HG03558 (cell line): ENCODE data around the gene LGALS14.

Experiments used
- ATAC-seq: cut with Tn5 transposase; IDR thresholded peaks from one replicate; pipeline ENCODE4 v1.9.1; 2021; ENCODE audit warnings: moderate number of reproducible peaks; ENCODE audit not compliant: unreplicated experiment; ENCODE audit errors: extremely low read depth

Gene LGALS14

DNA sequence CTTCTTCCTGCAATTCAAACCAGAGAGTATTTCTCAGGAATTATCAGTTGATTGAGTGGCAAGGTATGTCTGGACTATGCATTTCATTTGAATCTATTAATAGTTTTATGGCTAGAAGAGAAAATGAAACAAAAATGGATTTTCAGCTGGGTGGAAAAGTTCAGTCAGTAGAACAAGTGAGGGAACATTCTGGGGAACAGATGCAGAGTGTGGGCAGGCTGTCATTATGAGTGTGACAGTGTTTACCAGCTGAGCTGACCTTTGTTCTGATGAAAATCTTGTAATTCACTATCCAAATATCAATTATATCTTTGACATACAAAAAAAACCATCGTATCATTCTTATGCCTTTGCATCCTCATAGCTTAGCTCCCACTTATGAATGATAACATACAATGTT lies 36.1 kb downstream of the LGALS14 start:
- no peak for ATAC-seq

DNA sequence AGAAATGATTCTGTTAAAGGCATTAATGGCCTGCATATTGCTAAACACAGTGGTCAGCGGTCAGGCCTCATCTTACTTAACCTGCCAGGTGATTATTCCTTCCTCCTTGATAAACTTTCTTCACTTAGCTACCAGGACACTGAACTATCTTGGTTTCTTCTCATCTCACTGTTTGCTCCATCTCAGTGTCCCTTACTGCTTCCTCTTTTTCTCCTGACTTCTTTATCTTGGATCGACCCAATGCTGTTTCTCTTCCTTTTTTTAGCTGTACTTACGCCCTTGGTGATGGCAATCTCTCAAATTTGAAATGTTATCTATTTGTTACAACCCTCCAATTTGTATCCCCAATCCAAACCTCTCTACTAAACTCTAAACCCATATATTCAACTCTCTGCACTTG lies 41.4 kb downstream of the LGALS14 start:
- ATAC-seq: no peak

DNA sequence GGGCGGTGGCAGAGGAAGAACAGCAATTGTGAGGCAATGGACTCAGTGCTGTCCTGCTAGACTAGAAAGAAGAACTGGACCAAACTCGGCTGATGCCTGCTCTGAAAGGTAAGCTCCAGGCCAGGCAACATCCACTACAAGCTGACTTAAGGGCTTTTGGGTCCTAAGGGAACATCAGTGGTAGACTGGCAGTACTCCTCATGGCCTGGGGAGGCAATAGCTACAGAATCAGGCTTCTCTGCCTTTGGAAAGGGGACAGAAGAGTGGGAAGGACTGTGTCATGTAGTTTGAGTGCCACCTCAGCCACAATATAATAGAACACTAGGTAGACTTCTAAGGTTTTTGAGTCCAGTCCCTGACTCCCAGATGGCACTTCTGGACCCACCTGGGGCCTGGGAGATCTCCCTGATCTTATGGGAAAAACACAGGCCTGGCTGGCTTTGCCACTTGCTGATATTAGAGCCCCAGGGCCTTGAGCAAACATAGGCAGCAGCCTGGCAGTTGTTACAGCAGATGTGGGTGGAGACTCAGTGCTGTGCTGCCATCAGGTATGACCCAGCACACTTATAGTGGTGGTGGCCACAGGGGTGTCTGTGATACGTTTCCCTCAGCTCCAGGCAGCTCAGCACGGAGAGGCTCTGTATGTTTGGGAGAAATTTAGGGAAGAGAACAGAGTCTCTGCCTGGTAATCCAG lies 42.7 kb downstream of the LGALS14 start:
- no peak for ATAC-seq

DNA sequence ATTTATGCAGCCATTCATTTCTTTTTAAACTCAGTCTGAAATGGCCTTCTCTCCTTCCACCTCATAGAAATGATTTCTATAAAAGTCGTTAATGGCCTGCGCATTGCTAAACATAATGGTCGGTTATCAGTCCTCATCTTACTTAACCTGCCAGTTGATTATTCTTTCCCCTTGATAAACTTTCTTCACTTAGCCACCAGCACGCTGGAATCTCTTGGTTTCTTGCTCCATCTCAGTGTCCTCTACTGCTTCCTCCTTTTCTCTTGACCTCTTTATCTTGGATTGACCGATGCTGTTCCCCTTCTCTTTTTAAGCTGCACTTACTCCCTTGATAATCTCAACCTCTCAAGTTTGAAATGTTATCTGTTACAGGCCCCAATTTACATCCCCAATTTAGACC lies 45.7 kb downstream of the LGALS14 start:
- ATAC-seq: no peak

DNA sequence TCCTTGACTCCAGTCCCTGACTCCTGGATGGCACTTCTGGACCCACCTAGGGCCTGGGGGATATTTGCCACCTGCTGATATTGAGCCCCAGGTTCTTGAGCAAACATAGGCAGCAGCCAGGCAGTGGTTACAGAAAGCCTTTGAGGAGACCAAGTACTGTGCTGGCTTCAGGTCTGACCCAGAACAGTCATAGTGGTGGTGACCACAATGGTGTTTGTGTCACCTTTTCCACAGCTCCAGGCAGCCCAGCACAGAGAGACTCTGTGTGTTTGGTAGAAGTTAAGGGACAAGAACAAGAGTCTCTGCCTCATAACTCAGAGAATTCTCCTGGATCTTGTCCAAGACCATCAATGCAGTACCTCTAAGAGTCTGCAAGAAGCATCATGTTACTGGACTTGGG lies 48.1 kb downstream of the LGALS14 start:
- no peak for ATAC-seq

DNA sequence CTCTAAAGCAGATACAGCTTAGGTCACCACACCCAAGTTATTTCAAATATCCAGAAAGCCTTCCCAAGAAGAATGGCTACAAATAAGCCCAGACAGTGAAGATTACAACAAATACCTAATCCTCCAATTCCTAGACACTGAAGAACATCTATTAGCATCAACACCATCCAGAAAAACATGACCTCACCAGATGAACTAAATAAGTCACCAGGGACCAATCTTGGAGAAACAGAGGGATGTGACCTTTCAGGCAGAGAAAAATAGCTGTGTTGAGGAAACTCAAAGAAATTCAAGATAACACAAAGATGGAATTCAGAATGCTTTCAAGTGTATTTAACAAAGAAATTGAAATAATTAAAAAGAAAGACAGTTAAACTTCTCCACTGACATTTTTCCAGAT lies 48.5 kb downstream of the LGALS14 start:
- ATAC-seq: no peak

DNA sequence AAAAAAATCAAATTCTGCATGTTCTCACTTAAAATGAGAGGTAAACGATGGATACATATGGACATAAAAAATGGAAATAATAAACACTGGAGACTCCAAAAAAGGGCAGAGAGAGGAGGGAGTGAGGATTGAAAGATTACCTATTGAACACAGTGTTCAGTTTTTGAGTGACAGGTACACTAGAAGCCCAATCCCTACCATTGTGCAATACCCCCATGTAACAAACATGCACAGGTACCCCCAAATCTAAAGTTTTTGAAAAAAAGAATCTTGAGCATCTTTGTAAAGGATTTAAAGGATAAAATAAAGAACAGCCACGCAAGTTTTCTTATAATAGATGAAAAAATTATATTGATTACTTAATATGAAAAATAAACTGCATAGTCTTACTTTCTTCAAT lies 50.3 kb downstream of the LGALS14 start:
- no peak for ATAC-seq

DNA sequence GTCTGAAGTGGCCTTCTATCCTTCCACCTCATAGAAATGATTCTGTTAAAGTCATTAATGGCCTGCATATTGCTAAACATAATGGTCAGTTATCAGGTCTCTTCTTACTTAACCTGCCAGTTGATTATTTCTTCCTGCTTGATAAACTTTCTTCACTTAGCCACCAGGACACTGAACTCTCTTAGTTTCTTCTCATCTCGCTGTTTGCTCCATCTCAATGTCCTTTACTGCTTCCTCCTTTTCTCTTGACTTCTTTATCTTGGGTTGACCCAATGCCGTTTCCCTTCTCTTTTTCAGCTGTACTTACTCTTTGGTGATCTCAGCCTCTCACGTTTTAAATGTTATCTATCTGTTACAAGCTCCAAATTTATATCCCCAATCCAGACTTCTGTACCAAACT lies 50.7 kb downstream of the LGALS14 start:
- ATAC-seq: no peak
